ENCODE results near the gene CHI3L1. TPM values are rescaled to one million over a fixed set of nuclear protein-coding genes. Genes with fewer than 3 reads are reported as not detected.

Gene CHI3L1
- polyA plus RNA-seq, 1 donor, result 1.7 TPM

GRCh38 chr1:203130358-203130985, 56.0 kb downstream of the CHI3L1 start:
- DNase-seq, result no peak

- DNase-seq, result no peak
Measured at GRCh38 chr1:203129501-203130231, 56.8 kb downstream of the CHI3L1 start.

Other genes with a start within 250 kb of the CHI3L1 start
- gene ADIPOR1, start 228.4 kb downstream of the CHI3L1 start, polyA plus RNA-seq (ENCODE audit: insufficient read length), result 62.7 TPM
- 94.4 TPM for gene CYB5R1, start 219.4 kb downstream of the CHI3L1 start, polyA plus RNA-seq (ENCODE audit: insufficient read length)
- 35.5 TPM for gene TMEM183A, start 179.3 kb downstream of the CHI3L1 start, polyA plus RNA-seq (ENCODE audit: insufficient read length)
- gene PPFIA4, start 160.2 kb downstream of the CHI3L1 start, polyA plus RNA-seq (ENCODE audit: insufficient read length), result 69.4 TPM
- 562 TPM for gene MYOG, start 100.7 kb downstream of the CHI3L1 start, polyA plus RNA-seq (ENCODE audit: insufficient read length)
- gene ADORA1, start 59.0 kb downstream of the CHI3L1 start, polyA plus RNA-seq (ENCODE audit: insufficient read length), result 8.2 TPM
- gene MYBPH, start 10.9 kb downstream of the CHI3L1 start, polyA plus RNA-seq (ENCODE audit: insufficient read length), result 534 TPM
- 1.7 TPM for gene CHIT1, start 43.0 kb upstream of the CHI3L1 start, polyA plus RNA-seq (ENCODE audit: insufficient read length)
- 84.9 TPM for gene BTG2, start 118.8 kb upstream of the CHI3L1 start, polyA plus RNA-seq (ENCODE audit: insufficient read length)
- gene FMOD, start 164.4 kb upstream of the CHI3L1 start, polyA plus RNA-seq (ENCODE audit: insufficient read length), result 54.8 TPM

Data from hindlimb muscle (tissue), 1 donor.